ENCODE measurements around the gene ECE2. TPM values are rescaled to one million over a fixed set of nuclear protein-coding genes. Genes with fewer than 3 reads are reported as not detected.

The ECE2 gene
- total RNA-seq, 3 donors from 2014 or later (not counting 1 experiment from before 2014, with no cell fraction given), result not detected

DNA sequence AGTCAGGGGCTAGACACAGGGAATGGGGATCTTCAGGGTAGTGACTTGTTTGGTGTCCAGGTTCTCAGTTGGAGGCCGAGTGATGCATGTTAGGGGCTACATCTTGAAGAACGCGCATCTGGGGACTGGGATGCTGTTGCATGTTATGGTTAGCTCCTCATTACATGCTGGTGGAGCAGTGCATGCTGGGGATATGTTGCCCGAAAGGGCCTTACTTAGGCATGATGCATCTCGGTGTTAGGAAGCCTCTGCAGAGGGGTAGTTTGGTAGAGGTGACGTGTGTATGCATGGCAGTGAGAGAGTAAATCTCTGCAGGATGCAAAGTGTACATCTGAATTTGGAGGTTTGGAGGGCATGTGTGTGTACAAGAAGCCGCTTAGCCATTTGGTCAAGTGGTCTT lies 41.0 kb downstream of the ECE2 start:
- intact Hi-C loops (cut with micrococcal nuclease), result no loop called here
- TF ChIP-seq, protein P1, sequence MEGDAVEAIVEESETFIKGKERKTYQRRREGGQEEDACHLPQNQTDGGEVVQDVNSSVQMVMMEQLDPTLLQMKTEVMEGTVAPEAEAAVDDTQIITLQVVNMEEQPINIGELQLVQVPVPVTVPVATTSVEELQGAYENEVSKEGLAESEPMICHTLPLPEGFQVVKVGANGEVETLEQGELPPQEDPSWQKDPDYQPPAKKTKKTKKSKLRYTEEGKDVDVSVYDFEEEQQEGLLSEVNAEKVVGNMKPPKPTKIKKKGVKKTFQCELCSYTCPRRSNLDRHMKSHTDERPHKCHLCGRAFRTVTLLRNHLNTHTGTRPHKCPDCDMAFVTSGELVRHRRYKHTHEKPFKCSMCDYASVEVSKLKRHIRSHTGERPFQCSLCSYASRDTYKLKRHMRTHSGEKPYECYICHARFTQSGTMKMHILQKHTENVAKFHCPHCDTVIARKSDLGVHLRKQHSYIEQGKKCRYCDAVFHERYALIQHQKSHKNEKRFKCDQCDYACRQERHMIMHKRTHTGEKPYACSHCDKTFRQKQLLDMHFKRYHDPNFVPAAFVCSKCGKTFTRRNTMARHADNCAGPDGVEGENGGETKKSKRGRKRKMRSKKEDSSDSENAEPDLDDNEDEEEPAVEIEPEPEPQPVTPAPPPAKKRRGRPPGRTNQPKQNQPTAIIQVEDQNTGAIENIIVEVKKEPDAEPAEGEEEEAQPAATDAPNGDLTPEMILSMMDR (IDR thresholded peaks at IDR 0.05), result no peak

DNA sequence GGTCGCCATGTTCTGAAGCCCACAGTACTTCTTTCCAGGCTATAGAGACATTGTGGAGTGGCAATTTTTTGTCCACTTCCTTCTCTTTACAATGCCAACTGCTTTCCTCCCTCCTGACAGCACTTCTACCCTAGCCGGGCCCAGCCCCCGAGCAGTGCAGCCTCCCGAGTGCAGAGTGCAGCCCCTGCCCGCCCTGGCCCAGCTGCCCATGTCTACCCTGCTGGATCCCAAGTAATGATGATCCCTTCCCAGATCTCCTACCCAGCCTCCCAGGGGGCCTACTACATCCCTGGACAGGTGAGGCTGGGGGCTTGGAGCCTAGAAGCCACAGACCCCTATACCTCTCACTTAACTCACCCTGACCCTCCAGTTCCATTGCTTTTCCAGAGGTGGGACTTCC lies 41.4 kb downstream of the ECE2 start:
- H3K36me3 ChIP-seq (ENCODE audit: control insufficient read depth, insufficient read depth, low read length), result peaks cover 31% of the 10 kb centered on the region
- TF ChIP-seq, protein P1 (IDR thresholded peaks at IDR 0.05), result no peak
- no peaks in the 10 kb centered on the region for H3K27me3 ChIP-seq (ENCODE audit: control insufficient read depth, insufficient read depth, low read length)
- H3K27me3 Mint-ChIP-seq (ENCODE audit: low read depth in 2 of 2), result no peaks in the 10 kb centered on the region
- peaks cover 41% of the 10 kb centered on the region for H3K4me1 ChIP-seq (ENCODE audit: control insufficient read depth, insufficient read depth, low read length)
- peak overlapping the region; percentile 34 to 73 for H3K27ac Mint-ChIP-seq
- H3K36me3 Mint-ChIP-seq, result peaks cover 11% of the 10 kb centered on the region
- peaks cover 21 to 54% of the 10 kb centered on the region in 2 donors for H3K4me1 Mint-ChIP-seq
- WGBS (ENCODE audit: insufficient coverage), result 90% methylated on average over 5 of the region's 5 CpGs
- intact Hi-C loops (cut with micrococcal nuclease), result no loop called here
- ATAC-seq, result no peak
- no peak for DNase-seq
- H3K27ac ChIP-seq (ENCODE audit: low read length), result no peak overlapping the region
- no peaks in the 10 kb centered on the region for H3K9me3 Mint-ChIP-seq
- H3K4me3 Mint-ChIP-seq, result peak overlapping the region; percentile 41
- H3K9me3 ChIP-seq (ENCODE audit: control insufficient read depth, insufficient read depth, low read length), result no peaks in the 10 kb centered on the region
- no peak overlapping the region for H3K4me3 ChIP-seq (ENCODE audit: low read length)

More for the DNA sequence above, 41.0 kb downstream of the ECE2 start:
- peak in 1 of 2 donors; percentile 30 for DNase-seq
- Histone ChIP-seq H3K27ac (ENCODE audit: low read length) (no peak overlapping the region), H3K9me3 (ENCODE audit: control insufficient read depth, insufficient read depth, low read length) (no peaks in the 10 kb centered on the region), H3K36me3 (ENCODE audit: control insufficient read depth, insufficient read depth, low read length) (peaks cover 27% of the 10 kb centered on the region), H3K27me3 (ENCODE audit: control insufficient read depth, insufficient read depth, low read length) (no peaks in the 10 kb centered on the region), H3K4me1 (ENCODE audit: control insufficient read depth, insufficient read depth, low read length) (peaks cover 41% of the 10 kb centered on the region), H3K4me3 (ENCODE audit: low read length) (no peak overlapping the region)
- Mint-ChIP-seq H3K4me1 (peaks cover 21 to 53% of the 10 kb centered on the region in 2 donors), H3K27ac (peak overlapping the region; percentile 79 to 91), H3K36me3 (peaks cover 7% of the 10 kb centered on the region), H3K9me3 (no peaks in the 10 kb centered on the region), H3K4me3 (peak overlapping the region; percentile 70), H3K27me3 (ENCODE audit: low read depth in 2 of 2) (no peaks in the 10 kb centered on the region)
- 83% methylated on average over 7 of the region's 7 CpGs for WGBS (ENCODE audit: insufficient coverage)
- no peak for ATAC-seq

DNA sequence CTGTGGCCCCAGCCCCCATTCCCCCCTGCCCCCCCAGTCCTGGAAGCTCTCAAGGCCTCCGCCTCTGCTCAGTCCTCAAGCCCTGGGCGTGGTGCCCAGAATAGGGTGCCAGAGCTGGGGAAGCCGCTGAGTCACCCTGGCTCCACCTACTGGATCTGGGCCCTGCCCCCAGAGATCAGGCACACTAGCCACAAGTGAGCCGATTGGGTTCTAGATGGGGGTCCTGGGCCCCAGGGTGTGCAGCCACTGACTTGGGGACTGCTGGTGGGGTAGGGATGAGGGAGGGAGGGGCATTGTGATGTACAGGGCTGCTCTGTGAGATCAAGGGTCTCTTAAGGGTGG lies 44.3 kb downstream of the ECE2 start:
- no peak overlapping the region for H3K27ac ChIP-seq (ENCODE audit: low read length)
- no peaks in the 10 kb centered on the region for H3K27me3 Mint-ChIP-seq (ENCODE audit: low read depth in 2 of 2)
- no peak overlapping the region for H3K4me3 ChIP-seq (ENCODE audit: low read length)
- TF ChIP-seq, protein P1 (IDR thresholded peaks at IDR 0.05), result no peak
- no peaks in the 10 kb centered on the region for H3K9me3 Mint-ChIP-seq
- H3K4me1 Mint-ChIP-seq, result peaks cover 24 to 57% of the 10 kb centered on the region in 2 donors
- H3K36me3 Mint-ChIP-seq, result peaks cover 27% of the 10 kb centered on the region
- no peaks in the 10 kb centered on the region for H3K9me3 ChIP-seq (ENCODE audit: control insufficient read depth, insufficient read depth, low read length)
- ATAC-seq (peak in 2 of 3 donors; percentile 14 to 37), DNase-seq (peak in 1 of 2 donors; percentile 27)
- intact Hi-C loops (cut with micrococcal nuclease), result loop anchor here (2.0 kb wide), 1 partner anchor 15 kb away; no protein-coding TSS in a partner anchor
- no peaks in the 10 kb centered on the region for H3K27me3 ChIP-seq (ENCODE audit: control insufficient read depth, insufficient read depth, low read length)
- no peak overlapping the region for H3K4me3 Mint-ChIP-seq
- peaks cover 59% of the 10 kb centered on the region for H3K36me3 ChIP-seq (ENCODE audit: control insufficient read depth, insufficient read depth, low read length)
- WGBS (ENCODE audit: insufficient coverage), result 50% methylated on average over 4 of the region's 4 CpGs
- peaks cover 36% of the 10 kb centered on the region for H3K4me1 ChIP-seq (ENCODE audit: control insufficient read depth, insufficient read depth, low read length)
- H3K27ac Mint-ChIP-seq, result peak overlapping the region in 1 of 2 donors; percentile 81

GRCh38 chr3:184321666-184322065 lies 45.8 kb downstream of the ECE2 start:
- peaks cover 20% of the 10 kb centered on the region for H3K4me1 ChIP-seq (ENCODE audit: control insufficient read depth, insufficient read depth, low read length)
- Mint-ChIP-seq H3K36me3 (peaks cover 30% of the 10 kb centered on the region), H3K4me1 (peaks cover 20 to 43% of the 10 kb centered on the region in 2 donors), H3K27ac (peak overlapping the region in 1 of 2 donors; percentile 81), H3K27me3 (ENCODE audit: low read depth in 2 of 2) (no peaks in the 10 kb centered on the region), H3K4me3 (no peak overlapping the region), H3K9me3 (no peaks in the 10 kb centered on the region)
- no peak overlapping the region for H3K4me3 ChIP-seq (ENCODE audit: low read length)
- 98% methylated on average over 3 of the region's 5 CpGs for WGBS (ENCODE audit: insufficient coverage)
- intact Hi-C loops (cut with micrococcal nuclease), result loop anchor here (2.0 kb wide), 1 partner anchor 13 kb away; no protein-coding TSS in a partner anchor
- DNase-seq (no peak), ATAC-seq (no peak)
- no peaks in the 10 kb centered on the region for H3K27me3 ChIP-seq (ENCODE audit: control insufficient read depth, insufficient read depth, low read length)
- no peak overlapping the region for H3K27ac ChIP-seq (ENCODE audit: low read length)
- TF ChIP-seq, protein P1 (IDR thresholded peaks at IDR 0.05), result no peak
- no peaks in the 10 kb centered on the region for H3K9me3 ChIP-seq (ENCODE audit: control insufficient read depth, insufficient read depth, low read length)
- peaks cover 75% of the 10 kb centered on the region for H3K36me3 ChIP-seq (ENCODE audit: control insufficient read depth, insufficient read depth, low read length)

All from natural killer cell (primary cell).